Endodermal cell (in vitro differentiated cells): ENCODE results near the gene BTBD10. TPM values are rescaled to one million over a fixed set of nuclear protein-coding genes. Genes with fewer than 3 reads are reported as not detected.

Source experiments
- DNase-seq: peaks from one replicate; pipeline ENCODE4 v3.0.0-alpha.2; 2017
- H3K27ac ChIP-seq: 2 replicates; pipeline ENCODE4 v1.5.1; 2013; ENCODE audit warnings: mild to moderate bottlenecking, low read depth, low read length, moderate library complexity
- H3K27me3 ChIP-seq: 2 replicates; pipeline ENCODE4 v1.6.1; 2013; ENCODE audit warnings: mild to moderate bottlenecking, low read length, moderate library complexity; ENCODE audit not compliant: insufficient read depth, control insufficient read depth, poor library complexity, severe bottlenecking
- H3K36me3 ChIP-seq: 2 replicates; pipeline ENCODE4 v1.7.0; 2013; ENCODE audit warnings: mild to moderate bottlenecking, low read length, moderate library complexity; ENCODE audit not compliant: control insufficient read depth, insufficient read depth
- H3K4me1 ChIP-seq: one replicate; pipeline ENCODE4 v1.7.0; 2013; ENCODE audit warnings: low read length; ENCODE audit not compliant: control insufficient read depth, insufficient read depth
- H3K4me3 ChIP-seq: 2 replicates; pipeline ENCODE4 v1.5.1; 2013; ENCODE audit warnings: mild to moderate bottlenecking, low read length, moderate library complexity
- H3K9ac ChIP-seq: 2 replicates; pipeline ENCODE4 v1.6.1; 2013; ENCODE audit warnings: mild to moderate bottlenecking, low read length, moderate library complexity; ENCODE audit not compliant: poor library complexity, severe bottlenecking; ENCODE audit errors: extremely low read depth
- H3K9me3 ChIP-seq: 2 replicates; pipeline ENCODE4 v1.6.1; 2013; ENCODE audit warnings: mild to moderate bottlenecking, low read length, moderate library complexity; ENCODE audit not compliant: control insufficient read depth
- H3K27ac Mint-ChIP-seq: 2 replicates; pipeline ENCODE4 v1.8.0; 2020; ENCODE audit warnings: mixed read lengths
- H3K27me3 Mint-ChIP-seq: 2 replicates; pipeline ENCODE4 v1.8.0; 2021; ENCODE audit warnings: mild to moderate bottlenecking, mixed read lengths; ENCODE audit not compliant: insufficient read depth
- H3K36me3 Mint-ChIP-seq: 2 replicates; pipeline ENCODE4 v1.8.0; 2020; ENCODE audit warnings: low read depth, mixed read lengths
- H3K4me1 Mint-ChIP-seq: 2 replicates; pipeline ENCODE4 v1.8.0; 2020; ENCODE audit warnings: mixed read lengths
- H3K4me3 Mint-ChIP-seq: 2 replicates; pipeline ENCODE4 v1.8.0; 2020; ENCODE audit warnings: mild to moderate bottlenecking, moderate library complexity, mixed read lengths
- H3K9me3 Mint-ChIP-seq: 2 replicates; pipeline ENCODE4 v1.8.0; 2020; ENCODE audit warnings: mild to moderate bottlenecking, mixed read lengths
- WGBS, 2 experiments: methylation state at CpG; one replicate each; pipeline versions ENCODE4 v1.1.5 to v1.1.7; 2013; ENCODE audit warnings: missing lambda C conversion rate in 2 of 2, mixed read lengths in 1 of 2; ENCODE audit not compliant: insufficient coverage in 1 of 2, insufficient read length in 1 of 2; 5-methylcytosine and 5-hydroxymethylcytosine counted together
- total RNA-seq, 2 donors: library from RNA; stranded (reverse); fragmentation: NEBNext Ultra II Directional in 1 of 2; extraction: Animal tissue kit (Norgen Biotek cat#: 25700) in 1 of 2; gene quantifications; 2 replicates in 1 of 2; 3 replicates in 1 of 2; pipeline ENCODE4 v1.2.1, GENCODE V29; 2021
- TF ChIP-seq, protein P1 (sequence below): fragments of 200-600 bp; sonication (generic); conservative IDR thresholded peaks from 2 replicates; pipeline ENCODE4 v1.5.0; 2021; ENCODE audit warnings: antibody characterized with exemption, mild to moderate bottlenecking

Gene BTBD10
- total RNA-seq, 2 donors from 2014 or later = 30.0 to 30.8 TPM

DNA sequence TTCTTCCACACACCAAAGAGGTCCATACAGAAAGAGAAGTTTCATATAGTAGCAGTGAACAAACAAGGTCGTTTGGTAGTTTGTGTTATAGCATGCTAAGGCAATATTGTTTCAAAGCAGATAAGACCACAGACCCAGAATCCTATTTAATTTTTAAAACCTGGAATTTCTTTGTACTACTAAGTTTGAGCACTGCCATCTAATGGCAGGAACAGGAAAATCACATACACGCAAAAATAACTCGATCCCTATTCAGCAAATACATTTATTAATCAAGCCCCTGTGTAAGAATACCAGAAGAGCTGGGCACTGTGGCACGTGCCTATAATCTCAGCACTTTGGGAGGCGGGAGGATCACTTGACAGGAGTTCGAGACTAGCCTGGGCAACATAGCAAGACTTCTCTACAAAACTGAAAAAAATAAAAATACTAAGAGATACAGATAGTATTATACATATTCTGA, 2.9 kb upstream of the BTBD10 start:
- H3K4me3 ChIP-seq = no peak overlapping the region
- no peaks in the 10 kb centered on the region for H3K36me3 ChIP-seq
- H3K27me3 ChIP-seq = no peaks in the 10 kb centered on the region
- H3K27ac ChIP-seq = no peak overlapping the region
- Mint-ChIP-seq H3K36me3 (no peaks in the 10 kb centered on the region), H3K4me3 (no peak overlapping the region), H3K4me1 (peaks cover 16% of the 10 kb centered on the region), H3K27ac (no peak overlapping the region), H3K9me3 (peaks cover 4% of the 10 kb centered on the region), H3K27me3 (no peaks in the 10 kb centered on the region)
- H3K9ac ChIP-seq = no peak overlapping the region
- TF ChIP-seq, protein P1, sequence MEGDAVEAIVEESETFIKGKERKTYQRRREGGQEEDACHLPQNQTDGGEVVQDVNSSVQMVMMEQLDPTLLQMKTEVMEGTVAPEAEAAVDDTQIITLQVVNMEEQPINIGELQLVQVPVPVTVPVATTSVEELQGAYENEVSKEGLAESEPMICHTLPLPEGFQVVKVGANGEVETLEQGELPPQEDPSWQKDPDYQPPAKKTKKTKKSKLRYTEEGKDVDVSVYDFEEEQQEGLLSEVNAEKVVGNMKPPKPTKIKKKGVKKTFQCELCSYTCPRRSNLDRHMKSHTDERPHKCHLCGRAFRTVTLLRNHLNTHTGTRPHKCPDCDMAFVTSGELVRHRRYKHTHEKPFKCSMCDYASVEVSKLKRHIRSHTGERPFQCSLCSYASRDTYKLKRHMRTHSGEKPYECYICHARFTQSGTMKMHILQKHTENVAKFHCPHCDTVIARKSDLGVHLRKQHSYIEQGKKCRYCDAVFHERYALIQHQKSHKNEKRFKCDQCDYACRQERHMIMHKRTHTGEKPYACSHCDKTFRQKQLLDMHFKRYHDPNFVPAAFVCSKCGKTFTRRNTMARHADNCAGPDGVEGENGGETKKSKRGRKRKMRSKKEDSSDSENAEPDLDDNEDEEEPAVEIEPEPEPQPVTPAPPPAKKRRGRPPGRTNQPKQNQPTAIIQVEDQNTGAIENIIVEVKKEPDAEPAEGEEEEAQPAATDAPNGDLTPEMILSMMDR = peak; percentile 75
- WGBS, 2 experiments = 20 to 33% methylated on average over 1 to 6 of the region's 6 CpGs
- H3K9me3 ChIP-seq = peaks cover 6% of the 10 kb centered on the region
- H3K4me1 ChIP-seq = peaks cover 7% of the 10 kb centered on the region
- no peak for DNase-seq

DNA sequence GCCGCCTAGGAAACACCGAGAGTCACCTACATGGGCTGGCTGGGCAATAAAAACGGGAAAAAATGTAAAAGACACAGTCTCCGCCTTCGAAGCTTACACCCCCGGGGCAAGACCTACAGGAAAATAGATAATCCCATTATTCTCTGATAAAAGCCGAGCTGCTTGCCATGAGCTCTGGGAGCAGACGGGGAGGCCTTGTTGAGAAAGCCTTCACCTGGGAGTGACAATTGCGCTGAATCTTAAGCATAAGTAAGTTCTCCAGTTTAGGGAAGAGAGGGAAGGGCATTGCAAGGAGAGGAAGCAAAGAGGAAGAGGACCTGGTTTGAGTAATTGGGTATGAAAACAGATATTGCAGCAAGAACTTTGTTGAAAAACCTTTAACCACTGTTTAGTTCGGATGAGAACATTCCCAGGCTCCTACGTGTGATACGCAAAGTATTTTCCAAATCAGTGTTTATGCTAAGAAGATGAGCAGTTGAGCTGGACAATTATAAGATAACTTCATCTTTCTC, 813 bp upstream of the BTBD10 start:
- peak overlapping the region; percentile 95 for H3K27ac Mint-ChIP-seq
- Histone ChIP-seq H3K4me3 (peak overlapping the region; percentile 93), H3K9me3 (no peaks in the 10 kb centered on the region), H3K4me1 (peaks cover 5% of the 10 kb centered on the region), H3K36me3 (no peaks in the 10 kb centered on the region), H3K9ac (peak overlapping the region; percentile 90), H3K27me3 (no peaks in the 10 kb centered on the region), H3K27ac (peak overlapping the region; percentile 54)
- H3K4me3 Mint-ChIP-seq = peak overlapping the region; percentile 98
- TF ChIP-seq, protein P1 = no peak
- DNase-seq = no peak
- H3K27me3 Mint-ChIP-seq = no peaks in the 10 kb centered on the region
- WGBS, 2 experiments = 29 to 46% methylated on average over 6 to 12 of the region's 12 CpGs
- H3K36me3 Mint-ChIP-seq = peaks cover 8% of the 10 kb centered on the region
- peaks cover 16% of the 10 kb centered on the region for H3K4me1 Mint-ChIP-seq
- H3K9me3 Mint-ChIP-seq = no peaks in the 10 kb centered on the region

DNA sequence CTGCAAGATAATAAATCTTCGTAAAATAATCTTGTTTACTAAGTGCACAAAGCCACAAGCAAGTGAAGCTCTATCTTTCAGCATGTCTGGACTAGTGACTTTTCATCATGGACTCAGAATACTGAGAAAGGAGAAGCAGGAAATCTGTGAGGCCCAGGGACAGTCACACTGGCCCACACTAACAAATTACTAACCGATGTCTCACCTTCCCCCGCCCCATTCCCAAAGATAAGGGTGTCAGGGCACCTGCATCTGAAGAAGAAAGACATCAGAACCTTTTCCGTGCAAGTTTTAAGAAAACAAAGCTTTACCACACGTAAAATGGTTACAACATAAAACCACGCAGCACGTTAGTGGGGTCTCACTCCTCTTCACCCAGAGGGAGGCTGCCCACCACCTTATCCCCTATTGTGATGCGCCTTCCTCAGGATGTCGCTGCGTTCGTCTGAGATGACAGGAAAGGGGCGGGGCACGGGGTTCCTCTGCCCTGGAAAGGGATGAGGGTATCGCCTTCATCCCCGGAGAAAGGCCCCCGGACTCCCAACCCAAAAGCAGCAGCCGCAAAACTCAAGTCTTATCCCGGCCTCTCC, 616 bp downstream of the BTBD10 start:
- no peaks in the 10 kb centered on the region for H3K27me3 ChIP-seq
- Mint-ChIP-seq H3K4me1 (peaks cover 16% of the 10 kb centered on the region), H3K36me3 (peaks cover 10% of the 10 kb centered on the region), H3K4me3 (peak overlapping the region; percentile 98), H3K9me3 (no peaks in the 10 kb centered on the region), H3K27me3 (no peaks in the 10 kb centered on the region), H3K27ac (peak overlapping the region; percentile 95)
- peak overlapping the region; percentile 74 for H3K27ac ChIP-seq
- peaks cover 5% of the 10 kb centered on the region for H3K4me1 ChIP-seq
- peak overlapping the region; percentile 90 for H3K9ac ChIP-seq
- no peaks in the 10 kb centered on the region for H3K36me3 ChIP-seq
- 4 to 5% methylated on average over 18 of the region's 18 CpGs for WGBS, 2 experiments
- H3K4me3 ChIP-seq = peak overlapping the region; percentile 93
- TF ChIP-seq, protein P1 = no peak
- peak; percentile 91 for DNase-seq
- H3K9me3 ChIP-seq = no peaks in the 10 kb centered on the region
